ENCODE data around the gene C18orf32.
"Not testable (repeated sequence)": the region's sequence is repeated elsewhere in the genome, so short reads cannot be mapped to it uniquely, and the experiment has no call there.

C18orf32 gene

GRCh38 chr18:49483198-49483597 is 3.8 kb downstream of the C18orf32 start:
- H3K27ac ChIP-seq (ENCODE audit: low read depth, low read length), result no peak overlapping the region
- peaks cover 20% of the 10 kb centered on the region for H3K4me1 ChIP-seq (ENCODE audit: insufficient read depth, low read length)
- no peaks in the 10 kb centered on the region for H3K27me3 ChIP-seq (ENCODE audit: control insufficient read depth in 1 of 2, insufficient read depth in 2 of 2, low read length in 2 of 2)
- no peaks in the 10 kb centered on the region for H3K9me3 ChIP-seq (ENCODE audit: low read length)
- H3K36me3 ChIP-seq (ENCODE audit: insufficient read depth, low read length), result peaks cover 41% of the 10 kb centered on the region
- no peak overlapping the region for H3K9ac ChIP-seq (ENCODE audit: low read length)
- H3K4me3 ChIP-seq (ENCODE audit: low read depth in 1 of 2, low read length in 2 of 2), result no peak overlapping the region

DNA sequence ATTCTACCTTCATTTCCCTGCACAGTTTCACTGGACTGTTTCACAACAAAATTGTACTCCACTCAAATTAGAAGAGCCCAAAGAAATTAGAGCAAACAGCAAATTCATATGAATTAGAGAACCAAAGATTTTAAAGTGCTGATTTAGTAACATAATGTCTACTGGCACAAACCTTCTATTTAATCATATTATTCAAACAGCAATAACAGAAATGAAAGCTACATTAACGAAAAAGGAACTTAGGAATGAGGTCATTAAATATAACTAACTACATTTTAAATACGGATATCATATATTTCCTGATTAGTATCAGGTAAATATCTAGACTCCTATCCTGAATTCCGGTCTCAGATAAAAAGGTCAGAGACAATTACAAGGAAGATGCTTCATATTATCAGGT is 5.1 kb downstream of the C18orf32 start:
- Histone ChIP-seq H3K27ac (ENCODE audit: low read depth, low read length) (no peak overlapping the region), H3K36me3 (ENCODE audit: insufficient read depth, low read length) (peaks cover 35% of the 10 kb centered on the region), H3K4me1 (ENCODE audit: insufficient read depth, low read length) (peaks cover 12% of the 10 kb centered on the region), H3K4me3 (ENCODE audit: low read depth in 1 of 2, low read length in 2 of 2) (no peak overlapping the region), H3K27me3 (ENCODE audit: control insufficient read depth in 1 of 2, insufficient read depth in 2 of 2, low read length in 2 of 2) (no peaks in the 10 kb centered on the region), H3K9ac (ENCODE audit: low read length) (no peak overlapping the region), H3K9me3 (ENCODE audit: low read length) (no peaks in the 10 kb centered on the region)

GRCh38 chr18:49481317-49481716 is 5.7 kb downstream of the C18orf32 start:
- Histone ChIP-seq H3K9me3 (ENCODE audit: low read length) (no peaks in the 10 kb centered on the region), H3K27me3 (ENCODE audit: control insufficient read depth in 1 of 2, insufficient read depth in 2 of 2, low read length in 2 of 2) (no peaks in the 10 kb centered on the region), H3K27ac (ENCODE audit: low read depth, low read length) (no peak overlapping the region), H3K9ac (ENCODE audit: low read length) (no peak overlapping the region), H3K36me3 (ENCODE audit: insufficient read depth, low read length) (peaks cover 35% of the 10 kb centered on the region), H3K4me3 (ENCODE audit: low read depth in 1 of 2, low read length in 2 of 2) (no peak overlapping the region), H3K4me1 (ENCODE audit: insufficient read depth, low read length) (peaks cover 12% of the 10 kb centered on the region)

- H3K27ac ChIP-seq (ENCODE audit: low read depth, low read length), result no peak overlapping the region
- H3K9me3 ChIP-seq (ENCODE audit: low read length), result no peaks in the 10 kb centered on the region
- no peak overlapping the region for H3K4me3 ChIP-seq (ENCODE audit: low read depth in 1 of 2, low read length in 2 of 2)
- peaks cover 5% of the 10 kb centered on the region for H3K4me1 ChIP-seq (ENCODE audit: insufficient read depth, low read length)
- H3K36me3 ChIP-seq (ENCODE audit: insufficient read depth, low read length), result peaks cover 35% of the 10 kb centered on the region
- H3K27me3 ChIP-seq (ENCODE audit: control insufficient read depth in 1 of 2, insufficient read depth in 2 of 2, low read length in 2 of 2), result no peaks in the 10 kb centered on the region
- H3K9ac ChIP-seq (ENCODE audit: low read length), result no peak overlapping the region
Measured at GRCh38 chr18:49479381-49480137, 7.5 kb downstream of the C18orf32 start.

GRCh38 chr18:49476664-49477411 is 10.2 kb downstream of the C18orf32 start:
- H3K36me3 ChIP-seq (ENCODE audit: insufficient read depth, low read length), result peaks cover 20% of the 10 kb centered on the region
- H3K9ac ChIP-seq (ENCODE audit: low read length), result no peak overlapping the region
- no peaks in the 10 kb centered on the region for H3K9me3 ChIP-seq (ENCODE audit: low read length)
- H3K4me3 ChIP-seq (ENCODE audit: low read depth in 1 of 2, low read length in 2 of 2), result no peak overlapping the region
- H3K27me3 ChIP-seq (ENCODE audit: control insufficient read depth in 1 of 2, insufficient read depth in 2 of 2, low read length in 2 of 2), result no peaks in the 10 kb centered on the region
- H3K4me1 ChIP-seq (ENCODE audit: insufficient read depth, low read length), result peaks cover 5% of the 10 kb centered on the region
- no peak overlapping the region for H3K27ac ChIP-seq (ENCODE audit: low read depth, low read length)

DNA sequence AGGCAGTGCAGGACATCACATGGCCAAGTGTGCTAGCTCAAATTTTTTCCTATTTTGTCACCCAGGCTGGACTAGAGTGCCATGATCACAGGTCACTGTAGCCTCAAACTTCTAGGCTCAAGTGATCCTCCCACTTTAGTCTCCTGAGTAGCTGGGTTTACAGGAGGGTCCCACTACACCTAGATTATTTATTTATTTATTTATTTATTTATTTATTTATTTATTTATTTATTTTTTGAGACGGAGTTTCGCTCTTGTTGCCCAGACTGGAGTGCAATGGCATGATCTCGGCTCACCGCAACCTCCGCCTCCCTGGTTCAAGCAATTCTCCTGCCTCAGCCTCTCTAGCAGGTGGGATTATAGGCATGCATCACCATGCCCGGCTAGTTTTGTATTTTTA is 12.1 kb downstream of the C18orf32 start:
- H3K27ac ChIP-seq (ENCODE audit: low read depth, low read length); H3K9ac ChIP-seq (ENCODE audit: low read length); H3K9me3 ChIP-seq (ENCODE audit: low read length); H3K36me3 ChIP-seq (ENCODE audit: insufficient read depth, low read length); H3K4me1 ChIP-seq (ENCODE audit: insufficient read depth, low read length); H3K4me3 ChIP-seq (ENCODE audit: low read depth in 1 of 2, low read length in 2 of 2); H3K27me3 ChIP-seq (ENCODE audit: control insufficient read depth in 1 of 2, insufficient read depth in 2 of 2, low read length in 2 of 2): not testable (repeated sequence)

DNA sequence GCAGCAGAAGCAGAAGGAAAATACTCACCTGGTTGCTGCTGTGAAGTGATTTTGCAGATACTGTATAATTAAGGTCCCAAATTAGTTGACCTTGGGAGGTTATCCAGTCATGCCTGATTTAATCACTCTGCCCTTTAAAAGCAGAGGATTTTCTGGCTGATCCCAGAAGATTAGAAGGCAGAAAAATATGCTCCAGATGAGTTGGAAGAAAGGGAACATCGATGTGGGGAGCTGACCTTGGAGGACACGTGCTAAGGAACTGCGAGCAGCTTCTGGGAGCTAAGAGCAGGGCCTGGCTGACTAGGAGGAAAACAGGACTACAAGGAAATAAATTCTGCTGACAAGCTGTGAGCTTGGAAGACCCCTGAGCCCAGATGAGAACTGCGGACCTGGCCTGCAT is 13.3 kb downstream of the C18orf32 start:
- H3K27ac ChIP-seq (ENCODE audit: low read depth, low read length), result no peak overlapping the region
- no peak overlapping the region for H3K9ac ChIP-seq (ENCODE audit: low read length)
- no peaks in the 10 kb centered on the region for H3K27me3 ChIP-seq (ENCODE audit: control insufficient read depth in 1 of 2, insufficient read depth in 2 of 2, low read length in 2 of 2)
- H3K36me3 ChIP-seq (ENCODE audit: insufficient read depth, low read length), result no peaks in the 10 kb centered on the region
- no peaks in the 10 kb centered on the region for H3K9me3 ChIP-seq (ENCODE audit: low read length)
- no peak overlapping the region for H3K4me3 ChIP-seq (ENCODE audit: low read depth in 1 of 2, low read length in 2 of 2)
- no peaks in the 10 kb centered on the region for H3K4me1 ChIP-seq (ENCODE audit: insufficient read depth, low read length)

DNA sequence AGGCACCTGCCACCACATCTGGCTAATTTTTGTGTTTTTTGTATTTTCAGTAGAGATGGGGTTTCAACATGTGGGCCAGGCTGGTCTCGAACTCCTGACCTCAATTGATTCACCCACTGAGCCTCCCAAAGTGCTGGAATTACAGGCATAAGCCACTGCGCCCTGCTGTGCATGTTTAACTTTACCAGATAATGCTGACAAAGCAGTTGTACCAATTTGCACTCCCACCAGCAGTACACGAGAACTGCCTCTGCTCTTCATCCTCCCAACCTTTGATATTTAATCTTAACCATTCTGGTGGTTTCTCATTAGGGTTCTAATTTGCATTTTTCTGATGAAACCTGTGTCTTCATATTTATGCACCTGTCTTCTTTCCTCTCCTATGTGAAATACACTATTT is 14.6 kb downstream of the C18orf32 start:
- Histone ChIP-seq H3K27ac (ENCODE audit: low read depth, low read length) (no peak overlapping the region), H3K4me3 (ENCODE audit: low read depth in 1 of 2, low read length in 2 of 2) (no peak overlapping the region), H3K36me3 (ENCODE audit: insufficient read depth, low read length) (no peaks in the 10 kb centered on the region), H3K4me1 (ENCODE audit: insufficient read depth, low read length) (no peaks in the 10 kb centered on the region), H3K27me3 (ENCODE audit: control insufficient read depth in 1 of 2, insufficient read depth in 2 of 2, low read length in 2 of 2) (no peaks in the 10 kb centered on the region), H3K9ac (ENCODE audit: low read length) (no peak overlapping the region), H3K9me3 (ENCODE audit: low read length) (no peaks in the 10 kb centered on the region)

- Histone ChIP-seq H3K27ac (ENCODE audit: low read depth, low read length) (no peak overlapping the region), H3K9me3 (ENCODE audit: low read length) (no peaks in the 10 kb centered on the region), H3K4me1 (ENCODE audit: insufficient read depth, low read length) (no peaks in the 10 kb centered on the region), H3K4me3 (ENCODE audit: low read depth in 1 of 2, low read length in 2 of 2) (no peak overlapping the region), H3K9ac (ENCODE audit: low read length) (no peak overlapping the region), H3K36me3 (ENCODE audit: insufficient read depth, low read length) (no peaks in the 10 kb centered on the region), H3K27me3 (ENCODE audit: control insufficient read depth in 1 of 2, insufficient read depth in 2 of 2, low read length in 2 of 2) (no peaks in the 10 kb centered on the region)
Measured at GRCh38 chr18:49471532-49471931, 15.5 kb downstream of the C18orf32 start.

- Histone ChIP-seq H3K36me3 (ENCODE audit: insufficient read depth, low read length) (no peaks in the 10 kb centered on the region), H3K27me3 (ENCODE audit: control insufficient read depth in 1 of 2, insufficient read depth in 2 of 2, low read length in 2 of 2) (no peaks in the 10 kb centered on the region), H3K9ac (ENCODE audit: low read length) (no peak overlapping the region), H3K27ac (ENCODE audit: low read depth, low read length) (no peak overlapping the region), H3K4me3 (ENCODE audit: low read depth in 1 of 2, low read length in 2 of 2) (no peak overlapping the region), H3K9me3 (ENCODE audit: low read length) (no peaks in the 10 kb centered on the region), H3K4me1 (ENCODE audit: insufficient read depth, low read length) (no peaks in the 10 kb centered on the region)
Measured at GRCh38 chr18:49467599-49467998, 19.4 kb downstream of the C18orf32 start.

GRCh38 chr18:49467019-49467563 is 19.9 kb downstream of the C18orf32 start:
- Histone ChIP-seq H3K4me3 (ENCODE audit: low read depth in 1 of 2, low read length in 2 of 2) (no peak overlapping the region), H3K27ac (ENCODE audit: low read depth, low read length) (no peak overlapping the region), H3K36me3 (ENCODE audit: insufficient read depth, low read length) (no peaks in the 10 kb centered on the region), H3K9me3 (ENCODE audit: low read length) (no peaks in the 10 kb centered on the region), H3K27me3 (ENCODE audit: control insufficient read depth in 1 of 2, insufficient read depth in 2 of 2, low read length in 2 of 2) (no peaks in the 10 kb centered on the region), H3K9ac (ENCODE audit: low read length) (no peak overlapping the region), H3K4me1 (ENCODE audit: insufficient read depth, low read length) (no peaks in the 10 kb centered on the region)
